ENCODE results near the gene CDAN1. TPM values are rescaled to one million over a fixed set of nuclear protein-coding genes. Genes with fewer than 3 reads are reported as not detected.

Gene CDAN1
- total RNA-seq, 1 donor from 2014 or later = 29.9 TPM

DNA sequence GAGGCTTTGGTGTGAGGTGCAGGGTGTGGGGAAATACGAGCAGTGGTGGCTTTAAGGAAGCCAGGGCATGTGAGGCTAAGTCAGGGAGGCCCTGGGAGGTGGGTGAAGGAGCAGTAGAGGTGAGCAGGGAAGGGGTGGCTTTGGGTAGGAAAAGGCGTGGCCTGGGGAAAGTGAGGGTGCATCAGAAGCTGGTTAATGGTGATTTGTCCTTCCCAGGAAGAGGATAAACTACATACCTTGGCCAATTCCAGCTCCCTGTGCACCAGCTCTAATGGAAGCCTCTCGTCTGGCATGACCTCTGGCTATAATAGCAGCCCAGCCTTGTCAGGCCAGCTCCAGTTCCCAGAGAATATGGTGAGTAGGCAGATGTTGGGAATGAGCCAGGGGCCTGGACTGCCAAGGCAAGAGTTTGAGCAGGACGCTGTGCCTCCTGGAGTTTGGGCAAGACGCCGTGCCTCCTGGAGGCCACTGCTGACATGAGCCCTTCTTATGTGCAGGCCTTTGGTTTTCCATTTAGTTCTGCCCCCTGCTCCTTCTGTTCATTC is 41.3 kb downstream of the CDAN1 start:
- TF ChIP-seq CTCF (IDR thresholded peaks at IDR 0.05; ENCODE audit: unreplicated experiment) = no peak
- no peak for DNase-seq (ENCODE audit: low spot score)
- peaks cover 5% of the 10 kb centered on the region for H3K36me3 Mint-ChIP-seq (ENCODE audit: low read depth, unreplicated experiment)
- no peaks in the 10 kb centered on the region for H3K4me1 Mint-ChIP-seq (ENCODE audit: unreplicated experiment)
- no peak overlapping the region for H3K27ac Mint-ChIP-seq (ENCODE audit: unreplicated experiment)
- no peak overlapping the region for H3K4me3 Mint-ChIP-seq (ENCODE audit: unreplicated experiment)
- H3K9me3 Mint-ChIP-seq (ENCODE audit: unreplicated experiment) = no peaks in the 10 kb centered on the region
- H3K27me3 Mint-ChIP-seq (ENCODE audit: unreplicated experiment) = peaks cover 8% of the 10 kb centered on the region

- no peaks in the 10 kb centered on the region for H3K9me3 Mint-ChIP-seq (ENCODE audit: unreplicated experiment)
- no peak overlapping the region for H3K4me3 Mint-ChIP-seq (ENCODE audit: unreplicated experiment)
- peaks cover 8% of the 10 kb centered on the region for H3K27me3 Mint-ChIP-seq (ENCODE audit: unreplicated experiment)
- H3K36me3 Mint-ChIP-seq (ENCODE audit: low read depth, unreplicated experiment) = peaks cover 5% of the 10 kb centered on the region
- no peak for TF ChIP-seq CTCF (IDR thresholded peaks at IDR 0.05; ENCODE audit: unreplicated experiment)
- H3K27ac Mint-ChIP-seq (ENCODE audit: unreplicated experiment) = no peak overlapping the region
- no peak for DNase-seq (ENCODE audit: low spot score)
- H3K4me1 Mint-ChIP-seq (ENCODE audit: unreplicated experiment) = no peaks in the 10 kb centered on the region
Measured at GRCh38 chr15:42694398-42694797, 42.5 kb downstream of the CDAN1 start.

- Mint-ChIP-seq H3K27ac (ENCODE audit: unreplicated experiment) (no peak overlapping the region), H3K27me3 (ENCODE audit: unreplicated experiment) (peaks cover 8% of the 10 kb centered on the region), H3K4me1 (ENCODE audit: unreplicated experiment) (no peaks in the 10 kb centered on the region), H3K36me3 (ENCODE audit: low read depth, unreplicated experiment) (peaks cover 9% of the 10 kb centered on the region), H3K4me3 (ENCODE audit: unreplicated experiment) (no peak overlapping the region), H3K9me3 (ENCODE audit: unreplicated experiment) (no peaks in the 10 kb centered on the region)
- no peak for DNase-seq (ENCODE audit: low spot score)
- TF ChIP-seq CTCF (IDR thresholded peaks at IDR 0.05; ENCODE audit: unreplicated experiment) = no peak
Measured at GRCh38 chr15:42693942-42694341, 43.0 kb downstream of the CDAN1 start.

DNA sequence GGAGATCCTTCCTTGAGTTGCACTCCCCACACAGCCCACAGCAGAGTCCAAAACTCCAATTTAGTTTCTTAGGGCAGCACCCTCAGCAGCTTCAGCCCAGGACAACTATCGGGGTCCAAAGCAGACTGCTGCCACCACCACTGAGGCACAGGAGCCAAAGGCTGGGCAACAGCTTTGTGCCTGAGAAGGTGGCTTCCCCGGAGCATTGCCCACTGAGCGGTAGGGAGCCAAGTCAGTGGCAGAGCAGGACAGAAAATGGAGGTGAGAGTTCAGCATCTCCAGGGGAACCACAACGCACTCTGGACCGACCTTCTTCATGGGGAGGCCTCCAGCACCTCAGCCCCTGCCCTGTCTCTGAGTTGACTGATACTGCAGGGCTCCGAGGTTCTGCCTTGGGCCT is 43.4 kb downstream of the CDAN1 start:
- TF ChIP-seq CTCF (IDR thresholded peaks at IDR 0.05; ENCODE audit: unreplicated experiment) = no peak
- Mint-ChIP-seq H3K27ac (ENCODE audit: unreplicated experiment) (no peak overlapping the region), H3K36me3 (ENCODE audit: low read depth, unreplicated experiment) (peaks cover 10% of the 10 kb centered on the region), H3K4me3 (ENCODE audit: unreplicated experiment) (no peak overlapping the region), H3K9me3 (ENCODE audit: unreplicated experiment) (no peaks in the 10 kb centered on the region), H3K4me1 (ENCODE audit: unreplicated experiment) (no peaks in the 10 kb centered on the region), H3K27me3 (ENCODE audit: unreplicated experiment) (peaks cover 8% of the 10 kb centered on the region)
- DNase-seq (ENCODE audit: low spot score) = no peak

- Mint-ChIP-seq H3K36me3 (ENCODE audit: low read depth, unreplicated experiment) (peaks cover 12% of the 10 kb centered on the region), H3K9me3 (ENCODE audit: unreplicated experiment) (no peaks in the 10 kb centered on the region), H3K4me1 (ENCODE audit: unreplicated experiment) (no peaks in the 10 kb centered on the region), H3K27ac (ENCODE audit: unreplicated experiment) (no peak overlapping the region), H3K4me3 (ENCODE audit: unreplicated experiment) (no peak overlapping the region), H3K27me3 (ENCODE audit: unreplicated experiment) (peaks cover 8% of the 10 kb centered on the region)
- no peak for TF ChIP-seq CTCF (IDR thresholded peaks at IDR 0.05; ENCODE audit: unreplicated experiment)
- DNase-seq (ENCODE audit: low spot score) = no peak
Measured at GRCh38 chr15:42692997-42693396, 43.9 kb downstream of the CDAN1 start.
